ENCODE data around the gene NTNG2.
A peak's percentile ranks its signal among the peaks of the same experiment; 100 is the strongest.

NTNG2 gene

DNA sequence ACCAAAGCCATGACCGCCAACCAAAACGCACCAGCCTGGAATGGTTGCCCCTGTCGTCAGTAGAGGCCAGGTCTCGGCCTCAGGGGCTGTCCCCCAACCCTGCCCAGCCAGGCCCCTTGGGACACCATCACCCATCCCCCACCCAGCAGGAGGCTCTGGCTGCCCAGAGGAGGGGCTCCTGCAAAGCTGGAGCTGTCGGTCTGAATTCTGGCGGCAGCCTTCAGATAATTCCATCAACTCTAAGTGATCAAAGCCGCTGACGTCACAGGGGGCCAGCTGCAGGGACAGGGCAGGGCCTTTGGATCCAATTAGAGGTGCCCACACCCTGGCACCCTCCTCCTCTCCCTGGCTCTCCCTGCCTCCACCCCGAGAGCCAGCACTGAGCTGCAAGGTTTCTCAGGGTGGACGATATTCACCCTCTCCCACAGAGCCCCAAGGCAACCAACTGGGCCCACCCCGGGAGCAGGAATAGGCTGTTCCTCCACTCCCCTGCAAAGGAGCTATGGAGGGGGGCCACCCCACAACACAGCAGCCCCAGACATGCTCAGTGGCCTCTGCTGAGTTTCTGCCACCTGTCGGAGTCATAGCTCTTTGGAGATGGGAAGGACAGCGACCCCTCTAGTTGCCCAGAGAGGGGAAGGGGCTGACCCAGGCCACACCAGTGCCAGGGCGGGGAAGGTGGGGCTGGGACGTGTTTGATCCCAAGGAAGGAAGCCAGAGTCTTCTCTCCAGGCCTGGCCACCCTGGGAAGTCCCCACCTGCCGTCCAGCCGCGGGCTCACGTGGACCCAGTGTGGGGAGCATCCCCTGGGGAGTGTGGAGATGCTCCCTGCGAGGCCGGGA is 78.4 kb downstream of the NTNG2 start (continued):
- TF ChIP-seq CREB5 (CRISPR knock-in tag; IDR thresholded peaks at IDR 0.05; ENCODE audit: low read depth) (no peak), TCF4 (CRISPR knock-in tag; IDR thresholded peaks at IDR 0.05; ENCODE audit: borderline replicate concordance) (no peak)

DNA sequence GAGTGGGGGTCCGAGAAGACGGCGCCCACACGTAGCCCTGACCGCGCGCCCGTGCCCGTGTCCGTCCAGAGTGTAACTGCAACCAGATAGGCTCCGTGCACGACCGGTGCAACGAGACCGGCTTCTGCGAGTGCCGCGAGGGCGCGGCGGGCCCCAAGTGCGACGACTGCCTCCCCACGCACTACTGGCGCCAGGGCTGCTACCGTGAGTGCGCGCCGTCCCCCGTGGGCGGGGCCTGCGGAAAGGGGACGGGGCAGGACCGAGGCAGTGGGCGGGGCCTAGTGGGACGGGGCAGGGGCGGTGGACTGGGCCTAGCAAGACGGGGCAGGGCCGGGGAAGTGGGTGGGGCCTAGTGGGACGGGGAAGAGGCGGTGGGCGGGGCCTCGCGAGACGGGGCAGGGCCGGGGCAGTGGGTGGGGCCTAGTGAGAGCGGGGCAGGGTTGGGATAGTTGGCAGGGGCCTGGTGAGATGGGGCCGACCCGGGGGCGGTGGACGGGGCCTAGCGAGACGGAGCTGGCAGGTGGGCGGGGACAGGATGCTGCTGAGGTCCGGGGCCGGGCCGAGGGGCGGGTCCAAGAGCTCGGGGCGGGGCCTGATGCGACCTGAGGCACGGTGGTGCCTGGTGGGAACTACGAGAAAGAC is 79.1 kb downstream of the NTNG2 start:
- no peak for TF ChIP-seq ESRRG (CRISPR knock-in tag; IDR thresholded peaks at IDR 0.05)
- TF ChIP-seq SNAI2 (CRISPR knock-in tag; IDR thresholded peaks at IDR 0.05), result no peak
- no peak for TF ChIP-seq TOX (CRISPR knock-in tag; IDR thresholded peaks at IDR 0.05; ENCODE audit: borderline replicate concordance)
- no peak for TF ChIP-seq CREB5 (CRISPR knock-in tag; IDR thresholded peaks at IDR 0.05; ENCODE audit: low read depth)
- TF ChIP-seq CSRNP3 (CRISPR knock-in tag; IDR thresholded peaks at IDR 0.05), result no peak
- TF ChIP-seq RARB (CRISPR knock-in tag; IDR thresholded peaks at IDR 0.05), result no peak
- no peak for TF ChIP-seq ISL1 (CRISPR knock-in tag; IDR thresholded peaks at IDR 0.05)
- TF ChIP-seq ZNF70 (CRISPR knock-in tag; IDR thresholded peaks at IDR 0.05), result no peak
- no peak for TF ChIP-seq ZC3H10 (CRISPR knock-in tag; IDR thresholded peaks at IDR 0.05)
- TF ChIP-seq TSHZ2 (CRISPR knock-in tag; IDR thresholded peaks at IDR 0.05), result no peak
- no peak for TF ChIP-seq ARNTL (CRISPR knock-in tag; IDR thresholded peaks at IDR 0.05; ENCODE audit: borderline replicate concordance, low read depth)
- no peak for TF ChIP-seq ZNF8 (CRISPR knock-in tag; IDR thresholded peaks at IDR 0.05)
- no peak for TF ChIP-seq OSR1 (CRISPR knock-in tag; IDR thresholded peaks at IDR 0.05)
- ATAC-seq, result peak; percentile 88

GRCh38 chr9:132241483-132241839 is 79.6 kb downstream of the NTNG2 start:
- ATAC-seq, result no peak
- TF ChIP-seq BACH2 (CRISPR knock-in tag; IDR thresholded peaks at IDR 0.05; ENCODE audit: borderline replicate concordance) (no peak), ZFP30 (CRISPR knock-in tag; IDR thresholded peaks at IDR 0.05) (no peak), CSDC2 (CRISPR knock-in tag; IDR thresholded peaks at IDR 0.05) (no peak), TSHZ2 (CRISPR knock-in tag; IDR thresholded peaks at IDR 0.05) (no peak), ZNF70 (CRISPR knock-in tag; IDR thresholded peaks at IDR 0.05) (no peak), CSRNP3 (CRISPR knock-in tag; IDR thresholded peaks at IDR 0.05) (no peak), GLIS3 (CRISPR knock-in tag; IDR thresholded peaks at IDR 0.05) (0 out of 2 replicates have a peak, but pooled peaks have one; percentile 16)
- TF ChIP-seq, protein P1, sequence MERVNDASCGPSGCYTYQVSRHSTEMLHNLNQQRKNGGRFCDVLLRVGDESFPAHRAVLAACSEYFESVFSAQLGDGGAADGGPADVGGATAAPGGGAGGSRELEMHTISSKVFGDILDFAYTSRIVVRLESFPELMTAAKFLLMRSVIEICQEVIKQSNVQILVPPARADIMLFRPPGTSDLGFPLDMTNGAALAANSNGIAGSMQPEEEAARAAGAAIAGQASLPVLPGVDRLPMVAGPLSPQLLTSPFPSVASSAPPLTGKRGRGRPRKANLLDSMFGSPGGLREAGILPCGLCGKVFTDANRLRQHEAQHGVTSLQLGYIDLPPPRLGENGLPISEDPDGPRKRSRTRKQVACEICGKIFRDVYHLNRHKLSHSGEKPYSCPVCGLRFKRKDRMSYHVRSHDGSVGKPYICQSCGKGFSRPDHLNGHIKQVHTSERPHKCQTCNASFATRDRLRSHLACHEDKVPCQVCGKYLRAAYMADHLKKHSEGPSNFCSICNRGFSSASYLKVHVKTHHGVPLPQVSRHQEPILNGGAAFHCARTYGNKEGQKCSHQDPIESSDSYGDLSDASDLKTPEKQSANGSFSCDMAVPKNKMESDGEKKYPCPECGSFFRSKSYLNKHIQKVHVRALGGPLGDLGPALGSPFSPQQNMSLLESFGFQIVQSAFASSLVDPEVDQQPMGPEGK (CRISPR knock-in tag; IDR thresholded peaks at IDR 0.05; ENCODE audit: borderline replicate concordance), result no peak
